H1 (cell line): ENCODE measurements around the gene P2RY8. TPM values are rescaled to one million over a fixed set of nuclear protein-coding genes. Genes with fewer than 3 reads are reported as not detected.

Experiments used
- CTCF ChIA-PET: fragments of 300-600 bp; sonication (Branson Sonifier 250); formaldehyde crosslinking; loops from one replicate; lab custom pipeline; 2021; ENCODE audit not compliant: partially characterized antibody; lab: Charles Lee
- POLR2A ChIA-PET: fragments of 300-600 bp; sonication (Branson Sonifier 250); formaldehyde crosslinking; loops from one replicate; lab custom pipeline; 2021; ENCODE audit warnings: inconsistent platforms; ENCODE audit not compliant: partially characterized antibody; lab: Charles Lee
- DNase-seq, 2 experiments: peaks; one replicate each; pipeline versions ENCODE4 v3.0.0 to v3.0.0-alpha.2; 2010 to 2022; ENCODE audit warnings: low spot score in 2 of 2, low read depth in 1 of 2, mixed read lengths in 1 of 2
- FAIRE-seq: peaks from 2 replicates; lab custom pipeline; 2011; peaks lifted over from hg19 to GRCh38; lab: Jason Lieb, UNC
- H2AFZ ChIP-seq: 2 replicates; pipeline ENCODE4 v1.8.1; 2012; ENCODE audit warnings: low read length, inconsistent platforms
- H2AK5ac ChIP-seq: 2 replicates; pipeline ENCODE4 v1.6.1; 2013; ENCODE audit warnings: low read depth, low read length
- H2BK120ac ChIP-seq: replicated peaks from 2 replicates; pipeline ENCODE3; 2013; ENCODE audit warnings: low read depth, low read length, inconsistent platforms
- H2BK12ac ChIP-seq: 2 replicates; pipeline ENCODE4 v1.6.1; 2013; ENCODE audit warnings: low read depth, low read length
- H2BK15ac ChIP-seq: 2 replicates; pipeline ENCODE4 v1.6.1; 2013; ENCODE audit warnings: low read length
- H2BK20ac ChIP-seq: 2 replicates; pipeline ENCODE4 v1.6.1; 2013; ENCODE audit warnings: low read length
- H2BK5ac ChIP-seq: 2 replicates; pipeline ENCODE4 v1.6.1; 2013; ENCODE audit warnings: low read depth, low read length
- H3K14ac ChIP-seq: 2 replicates; pipeline ENCODE4 v1.6.1; 2013; ENCODE audit warnings: inconsistent platforms; ENCODE audit not compliant: insufficient read length
- H3K18ac ChIP-seq: 2 replicates; pipeline ENCODE4 v1.6.1; 2013; ENCODE audit warnings: low read length; ENCODE audit errors: extremely low read depth
- H3K23ac ChIP-seq: 2 replicates; pipeline ENCODE4 v1.6.1; 2013; ENCODE audit warnings: inconsistent platforms; ENCODE audit not compliant: insufficient read length
- H3K23me2 ChIP-seq: 2 replicates; pipeline ENCODE4 v1.6.1; 2013; ENCODE audit warnings: low read depth, low read length
- H3K27ac ChIP-seq: 2 replicates; pipeline ENCODE4 v1.6.1; 2011; ENCODE audit warnings: low read depth, low read length, inconsistent platforms
- H3K27me3 ChIP-seq, 4 experiments: replicated peaks in 1 of 4; 1 replicate in 1 of 4; 2 replicates in 3 of 4; pipeline versions ENCODE4 v1.6.1 to v1.8.1; 2011 to 2013; ENCODE audit warnings: low read length in 3 of 4, mild to moderate bottlenecking in 3 of 4, inconsistent platforms in 2 of 4, mixed read lengths in 2 of 4, moderate library complexity in 1 of 4; ENCODE audit not compliant: control insufficient read depth in 3 of 4, insufficient read depth in 3 of 4; ENCODE audit errors: extremely low read depth in 1 of 4
- H3K36me3 ChIP-seq, 4 experiments: 2 replicates each; pipeline versions ENCODE4 v1.6.1 to v1.8.1; 2011 to 2013; ENCODE audit warnings: mild to moderate bottlenecking in 4 of 4, low read length in 3 of 4, moderate library complexity in 2 of 4, control low read depth in 1 of 4, inconsistent platforms in 1 of 4; ENCODE audit not compliant: insufficient read depth in 4 of 4, control insufficient read depth in 2 of 4
- H3K4ac ChIP-seq: replicated peaks from 2 replicates; pipeline ENCODE3; 2013; ENCODE audit warnings: low read length, low read depth, mixed read lengths, inconsistent platforms; ENCODE audit not compliant: insufficient read length
- H3K4me1 ChIP-seq, 4 experiments: replicated peaks in 1 of 4; 1 replicate in 1 of 4; 2 replicates in 3 of 4; pipeline versions ENCODE4 v1.6.1 to v1.8.1; 2011 to 2013; ENCODE audit warnings: low read length in 3 of 4, inconsistent platforms in 2 of 4, mixed read lengths in 1 of 4; ENCODE audit not compliant: insufficient read depth in 4 of 4, control insufficient read depth in 3 of 4
- H3K4me2 ChIP-seq, 2 experiments: 2 replicates each; pipeline versions ENCODE4 v1.6.1 to v1.8.1; 2011 to 2013; ENCODE audit warnings: low read depth in 2 of 2, low read length in 2 of 2, control low read depth in 1 of 2, inconsistent platforms in 1 of 2, mild to moderate bottlenecking in 1 of 2; ENCODE audit not compliant: insufficient read depth in 1 of 2
- H3K4me3 ChIP-seq, 4 experiments: fragments of 200-600, 300-600 bp in 1 of 4; sonication (generic), shearing (Covaris generic), sonication (Bioruptor Twin) in 1 of 4; 2 replicates each; pipeline versions ENCODE4 v1.5.1 to v1.8.1; 2011 to 2016; ENCODE audit warnings: low read length in 4 of 4, low read depth in 3 of 4, control low read depth in 2 of 4, inconsistent platforms in 2 of 4, mild to moderate bottlenecking in 2 of 4, mixed read lengths in 1 of 4, moderate library complexity in 1 of 4; ENCODE audit not compliant: insufficient read depth in 2 of 4; ENCODE audit errors: extremely low read depth in 1 of 4
- H3K56ac ChIP-seq: replicated peaks from 2 replicates; pipeline ENCODE3; 2013; ENCODE audit warnings: low read depth, mild to moderate bottlenecking, mixed read lengths, low read length, inconsistent platforms; ENCODE audit not compliant: insufficient read length
- H3K79me1 ChIP-seq: 2 replicates; pipeline ENCODE4 v1.6.1; 2013; ENCODE audit warnings: low read depth, low read length, control low read depth
- H3K79me2 ChIP-seq, 2 experiments: 2 replicates each; pipeline versions ENCODE4 v1.6.1 to v1.8.1; 2012 to 2013; ENCODE audit warnings: low read length in 2 of 2, mild to moderate bottlenecking in 2 of 2, inconsistent platforms in 1 of 2; ENCODE audit not compliant: insufficient read depth in 2 of 2, control insufficient read depth in 1 of 2
- H3K9ac ChIP-seq, 4 experiments: replicated peaks in 1 of 4; 1 replicate in 1 of 4; 2 replicates in 3 of 4; pipeline versions ENCODE4 v1.6.1 to v1.8.1; 2011 to 2013; ENCODE audit warnings: low read depth in 3 of 4, low read length in 3 of 4, control low read depth in 2 of 4, mild to moderate bottlenecking in 2 of 4, moderate library complexity in 2 of 4, inconsistent platforms in 1 of 4; ENCODE audit errors: extremely low read depth in 1 of 4
- H3K9me3 ChIP-seq, 2 experiments: 2 replicates each; pipeline versions ENCODE4 v1.6.1 to v1.8.1; 2012 to 2013; ENCODE audit warnings: mild to moderate bottlenecking in 2 of 2, moderate library complexity in 2 of 2, control low read depth in 1 of 2, inconsistent platforms in 1 of 2, low read depth in 1 of 2, low read length in 1 of 2, mixed read lengths in 1 of 2; ENCODE audit not compliant: insufficient read depth in 2 of 2
- H4K20me1 ChIP-seq, 2 experiments: replicated peaks in 1 of 2; 2 replicates each; pipeline versions ENCODE3 to v1.8.1; 2011 to 2013; ENCODE audit warnings: inconsistent platforms in 2 of 2, low read length in 2 of 2, mild to moderate bottlenecking in 1 of 2; ENCODE audit not compliant: insufficient read depth in 2 of 2, control insufficient read depth in 1 of 2
- H4K5ac ChIP-seq: 2 replicates; pipeline ENCODE4 v1.6.1; 2013; ENCODE audit warnings: low read length, low read depth, mixed read lengths, inconsistent platforms; ENCODE audit not compliant: insufficient read length
- H4K8ac ChIP-seq: 2 replicates; pipeline ENCODE4 v1.8.0; 2013; ENCODE audit warnings: mild to moderate bottlenecking, moderate library complexity, low read length, inconsistent platforms; ENCODE audit not compliant: insufficient read depth; ENCODE audit errors: extremely low read depth
- H4K91ac ChIP-seq: replicated peaks from 2 replicates; pipeline ENCODE3; 2013; ENCODE audit warnings: low read length, mixed read lengths, inconsistent platforms; ENCODE audit not compliant: insufficient read length
- ASH2L ChIP-seq: fragments of 200-600, 300-600 bp; sonication (generic); IDR thresholded peaks from one replicate; pipeline ENCODE4 v1.7.1; 2017; ENCODE audit warnings: low read length
- BRCA1 ChIP-seq: IDR thresholded peaks from 2 replicates; pipeline ENCODE4 v1.6.1; 2012; ENCODE audit warnings: low read depth, low read length, improper control_type of control experiment
- CEBPB ChIP-seq: IDR thresholded peaks from 2 replicates; pipeline ENCODE4 v1.6.1; 2012; ENCODE audit warnings: low read depth, low read length
- EP300 ChIP-seq, 2 experiments: IDR thresholded peaks; 1 replicate in 1 of 2; 2 replicates in 1 of 2; pipeline ENCODE4 v1.6.1; 2011 to 2012; ENCODE audit warnings: low read depth in 2 of 2, low read length in 2 of 2, mild to moderate bottlenecking in 2 of 2, borderline replicate concordance in 1 of 2, inconsistent platforms in 1 of 2, moderate library complexity in 1 of 2
- FOSL1 ChIP-seq: IDR thresholded peaks from 2 replicates; pipeline ENCODE4 v1.6.1; 2011; ENCODE audit warnings: mild to moderate bottlenecking, low read depth, low read length, moderate library complexity; ENCODE audit not compliant: insufficient read depth
- GABPA ChIP-seq: IDR thresholded peaks from 2 replicates; pipeline ENCODE4 v1.6.1; 2011; ENCODE audit warnings: mild to moderate bottlenecking, low read length, moderate library complexity, borderline replicate concordance; ENCODE audit not compliant: insufficient read depth
- HDAC6 ChIP-seq: IDR thresholded peaks from one replicate; pipeline ENCODE4 v1.7.1; 2012; ENCODE audit warnings: low read depth, mild to moderate bottlenecking, inconsistent platforms, low read length, moderate library complexity
- RFX5 ChIP-seq: IDR thresholded peaks from 2 replicates; pipeline ENCODE4 v1.6.1; 2011; ENCODE audit warnings: low read depth, low read length, improper control_type of control experiment, borderline replicate concordance
- SIRT6 ChIP-seq: IDR thresholded peaks from one replicate; pipeline ENCODE4 v1.7.1; 2012; ENCODE audit warnings: low read length, inconsistent platforms
- SP1 ChIP-seq: IDR thresholded peaks from 2 replicates; pipeline ENCODE4 v1.6.1; 2011; ENCODE audit warnings: low read depth, low read length
- TAF1 ChIP-seq: IDR thresholded peaks from 2 replicates; pipeline ENCODE4 v1.6.1; 2011; ENCODE audit warnings: mild to moderate bottlenecking, low read depth, low read length
- WGBS, 2 experiments: shearing (Covaris generic) in 1 of 2; methylation state at CpG; one replicate each; pipeline versions ENCODE4 v1.1.6 to v1.1.7; 2013 to 2015; ENCODE audit warnings: low lambda C conversion rate in 2 of 2, mixed read lengths in 2 of 2, inconsistent platforms in 1 of 2, low coverage in 1 of 2, missing lambda C conversion rate in 1 of 2; ENCODE audit not compliant: insufficient replicate concordance in 2 of 2, insufficient coverage in 1 of 2, insufficient read length in 1 of 2; ENCODE audit errors: extremely low coverage in 1 of 2, missing lambda C conversion rate in 1 of 2; 5-methylcytosine and 5-hydroxymethylcytosine counted together
- polyA plus RNA-seq, 7 experiments: library from polyadenylated mRNA; depleted of rRNA in 3 of 7; stranded (reverse) in 5 of 7; unstranded in 2 of 7; fragments of >200 nt in 5 of 7; fragments of 200-250 nt in 2 of 7; gene quantifications; 1 replicate in 5 of 7; 2 replicates in 1 of 7; 4 replicates in 1 of 7; pipeline versions ENCODE4 v1.2.1 to v1.2.3, GENCODE V29; 2011 to 2013; ENCODE audit warnings: missing spikeins in 2 of 7, mixed read lengths in 2 of 7
- total RNA-seq: library from RNA; stranded (reverse); fragmentation: NEBNext Ultra II Directional; extraction: Animal tissue kit (Norgen Biotek cat#: 25700); gene quantifications from 2 replicates; pipeline ENCODE4 v1.2.1, GENCODE V29; 2021
- TF ChIP-seq, protein P1 (sequence below): IDR thresholded peaks from 2 replicates; pipeline ENCODE4 v1.6.1; 2012; ENCODE audit warnings: inconsistent platforms

The P2RY8 gene
- total and polyA plus RNA-seq, 2 of the 8 experiments (the other 6 are each of a cell fraction or from before 2014, with no cell fraction given) = 0.09 to 0.15 TPM

DNA sequence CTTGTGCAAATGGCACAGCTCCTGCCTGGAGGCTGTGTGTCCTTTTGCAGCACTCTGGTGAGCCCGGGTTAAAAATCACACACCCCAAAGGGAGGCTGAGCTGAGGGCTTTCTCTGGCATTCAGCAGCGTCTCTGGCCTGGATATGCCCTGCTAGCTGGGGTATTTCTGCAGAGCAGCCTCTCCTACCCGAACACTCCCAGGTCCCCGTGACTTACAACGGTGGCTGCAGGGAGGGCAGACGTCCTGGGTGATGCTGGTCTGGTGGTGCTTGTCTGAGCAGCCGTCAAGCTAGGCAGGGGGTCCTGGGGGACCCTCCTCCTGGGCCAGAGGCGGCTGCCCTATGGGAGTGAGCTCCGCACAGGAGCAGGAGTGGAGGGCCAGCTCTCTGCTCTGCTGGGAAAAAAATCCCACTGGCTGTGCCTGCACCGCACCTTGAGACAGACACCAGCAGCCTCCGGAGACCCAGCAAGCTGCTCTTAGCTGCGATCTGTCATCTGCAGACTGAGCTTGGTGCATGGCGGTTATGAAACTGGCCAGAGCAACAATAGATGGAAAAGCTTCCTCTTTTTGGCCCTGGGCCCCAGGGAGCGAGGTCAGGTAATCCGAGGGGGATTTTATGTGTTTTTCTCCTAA, 43.0 kb downstream of the P2RY8 start:
- peak overlapping the region; percentile 3 to 36 (median 6); a peak in 5 of 8 replicates for H3K4me3 ChIP-seq
- no peak overlapping the region for H3K27ac ChIP-seq
- H3K36me3 ChIP-seq = no peaks in the 10 kb centered on the region
- H2BK20ac ChIP-seq = no peak overlapping the region
- no peak for TF ChIP-seq BRCA1
- TF ChIP-seq, protein P1, sequence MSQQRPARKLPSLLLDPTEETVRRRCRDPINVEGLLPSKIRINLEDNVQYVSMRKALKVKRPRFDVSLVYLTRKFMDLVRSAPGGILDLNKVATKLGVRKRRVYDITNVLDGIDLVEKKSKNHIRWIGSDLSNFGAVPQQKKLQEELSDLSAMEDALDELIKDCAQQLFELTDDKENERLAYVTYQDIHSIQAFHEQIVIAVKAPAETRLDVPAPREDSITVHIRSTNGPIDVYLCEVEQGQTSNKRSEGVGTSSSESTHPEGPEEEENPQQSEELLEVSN = no peak
- TF ChIP-seq CEBPB = no peak
- no peak for TF ChIP-seq SIRT6
- TF ChIP-seq RFX5 = no peak
- no peak for TF ChIP-seq ASH2L
- no peak for TF ChIP-seq SP1
- no peak for TF ChIP-seq TAF1
- TF ChIP-seq HDAC6 = no peak
- no peak for TF ChIP-seq GABPA
- no peak for TF ChIP-seq FOSL1
- TF ChIP-seq EP300 (IDR thresholded peaks at IDR 0.05; ENCODE audit: borderline replicate concordance in 1 of 2, low read depth in 2 of 2, low read length in 2 of 2) = no peak
- WGBS, 2 experiments = 46% methylated on average over 15 of the region's 15 CpGs; no CpG with 5 or more reads in 1 of the 2 experiments
- H3K27me3 ChIP-seq = peaks cover 0 to 2% (median 1%) of the 10 kb centered on the region in 4 experiments; a peak in 1 of 7 replicates
- H2BK15ac ChIP-seq = peak overlapping the region; percentile 25; the same call in 1 of the 2 replicates
- H3K23ac ChIP-seq = no peak overlapping the region
- no peak overlapping the region for H3K14ac ChIP-seq
- peaks cover 0 to 8% (median 5%) of the 10 kb centered on the region in 4 experiments; a peak in 6 of 7 replicates for H3K4me1 ChIP-seq
- no peak overlapping the region for H3K4ac ChIP-seq
- no peaks in the 10 kb centered on the region for H4K20me1 ChIP-seq
- ChIA-PET CTCF (no interaction called here), POLR2A (no interaction called here)
- H4K91ac ChIP-seq = no peak overlapping the region
- peak in 1 of 2 experiments; percentile 59 for DNase-seq
- peaks cover 4% of the 10 kb centered on the region; the same call in 1 of the 2 replicates for H3K23me2 ChIP-seq
- peak overlapping the region; percentile 22 for H3K56ac ChIP-seq
- FAIRE-seq = no peak
- H3K4me2 ChIP-seq = peak overlapping the region; percentile 65 to 70
- H2BK120ac ChIP-seq = no peak overlapping the region
- H3K18ac ChIP-seq = peak overlapping the region; percentile 38; the same call in 1 of the 2 replicates
- no peaks in the 10 kb centered on the region for H3K79me1 ChIP-seq
- peak overlapping the region; percentile 31; the same call in 1 of the 2 replicates for H2BK12ac ChIP-seq
- H4K5ac ChIP-seq = no peak overlapping the region
- peak overlapping the region; percentile 100 for H2AFZ ChIP-seq
- no peak overlapping the region for H2AK5ac ChIP-seq
- H4K8ac ChIP-seq = peak overlapping the region; percentile 43; the same call in 1 of the 2 replicates
- no peaks in the 10 kb centered on the region for H3K79me2 ChIP-seq
- H3K9ac ChIP-seq = no peak overlapping the region
- H3K9me3 ChIP-seq = peaks cover 0 to 2% of the 10 kb centered on the region in 2 experiments; a peak in 2 of 4 replicates
- no peak overlapping the region for H2BK5ac ChIP-seq
